HG03039 (cell line): ENCODE data around the gene GSKIP.

Experiments used
- ATAC-seq: cut with Tn5 transposase; IDR thresholded peaks from one replicate; pipeline ENCODE4 v1.9.1; 2021; ENCODE audit warnings: mild to moderate bottlenecking, moderate library complexity; ENCODE audit not compliant: unreplicated experiment

GSKIP gene

DNA sequence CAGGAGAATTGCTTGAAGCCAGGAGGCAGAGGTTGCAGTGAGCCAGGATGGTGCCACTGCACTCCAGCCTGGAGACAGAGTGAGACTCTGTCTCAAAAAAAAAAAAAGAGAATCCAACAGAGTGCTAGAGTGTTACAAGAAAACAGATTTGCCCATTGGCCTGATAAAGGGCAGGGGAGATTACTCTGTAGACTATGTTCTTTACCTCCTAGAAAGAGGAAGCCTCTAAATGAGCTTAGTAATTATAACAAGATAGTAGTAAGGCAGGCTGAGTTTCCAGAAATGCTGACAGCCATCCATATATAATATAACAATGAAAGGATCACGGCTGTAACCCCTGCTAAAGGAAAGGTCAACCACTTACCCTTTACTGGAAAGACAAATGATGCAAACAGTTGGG is 53.0 kb downstream of the GSKIP start:
- ATAC-seq, result no peak

DNA sequence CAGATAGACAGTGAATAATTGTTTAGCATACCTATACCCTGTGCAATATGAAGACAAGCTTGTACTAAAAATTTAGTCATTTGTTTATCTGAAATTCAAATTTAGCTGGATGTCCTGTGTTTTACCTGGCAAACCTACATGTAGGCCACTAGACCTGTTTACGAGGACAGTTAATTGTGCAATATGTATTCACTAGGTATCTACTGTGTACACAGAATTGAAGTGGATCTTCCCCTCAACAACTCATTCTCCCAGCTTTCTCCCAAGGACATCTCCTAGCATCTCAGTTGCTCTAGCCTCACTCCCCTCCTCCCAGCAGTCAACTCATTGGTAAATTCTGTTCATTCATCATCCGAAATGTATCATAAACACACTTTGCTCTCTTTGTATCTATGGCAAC is 53.9 kb downstream of the GSKIP start:
- no peak for ATAC-seq

- no peak for ATAC-seq
Measured at GRCh38 chr14:96418075-96418474, 54.7 kb downstream of the GSKIP start.

DNA sequence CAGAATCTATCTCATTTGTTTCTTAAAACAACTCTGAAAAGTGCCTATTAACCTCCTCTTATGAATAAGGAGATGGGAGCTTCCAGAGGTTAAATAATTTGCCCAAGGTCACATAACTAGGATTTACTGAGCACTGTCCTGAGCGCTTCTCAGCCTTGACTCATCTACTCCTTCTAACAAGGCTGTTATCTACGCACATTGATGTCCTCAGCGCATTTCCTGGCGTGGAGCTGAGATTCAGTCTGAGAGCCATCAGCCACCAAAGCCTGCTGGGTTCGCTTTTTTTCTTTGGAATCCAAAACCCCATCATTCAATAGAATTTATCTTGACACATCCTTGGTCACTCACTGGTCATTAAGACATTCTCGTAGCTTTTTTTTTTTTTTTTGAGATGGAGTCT is 57.9 kb downstream of the GSKIP start:
- ATAC-seq, result no peak

- no peak for ATAC-seq
Measured at GRCh38 chr14:96422992-96423391, 59.7 kb downstream of the GSKIP start.

GRCh38 chr14:96423446-96424108 is 60.3 kb downstream of the GSKIP start:
- no peak for ATAC-seq

- no peak for ATAC-seq
Measured at GRCh38 chr14:96424109-96424989, 61.0 kb downstream of the GSKIP start.

DNA sequence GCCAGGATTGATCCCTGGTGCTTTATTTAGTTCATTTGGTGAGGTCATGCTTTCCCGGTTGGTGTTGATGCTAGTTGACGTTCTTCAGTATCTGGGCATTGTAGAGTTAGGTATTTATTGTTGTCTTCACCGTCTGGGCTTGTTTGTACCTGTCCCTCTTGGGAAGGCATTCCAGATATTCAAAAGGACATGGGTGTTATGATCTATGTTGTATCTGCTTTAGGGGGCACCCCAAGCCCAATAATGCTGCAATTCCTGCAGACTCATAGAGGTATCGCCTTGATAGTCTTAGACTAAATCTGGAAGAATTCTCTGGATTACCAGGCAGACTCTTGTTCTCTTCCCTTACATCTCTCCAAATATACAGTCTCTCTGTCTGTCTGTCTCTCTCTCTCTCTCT is 70.7 kb downstream of the GSKIP start:
- ATAC-seq, result no peak
